DMS153 (cell line): Measurements from ENCODE around the gene CES1.
"Not testable (repeated sequence)": the region's sequence is repeated elsewhere in the genome, so short reads cannot be mapped to it uniquely, and the experiment has no call there.

Experiments used
- DNase-seq: peaks from one replicate; lab custom pipeline; 2025; lab: John Stamatoyannopoulos, UW

CES1 gene

DNA sequence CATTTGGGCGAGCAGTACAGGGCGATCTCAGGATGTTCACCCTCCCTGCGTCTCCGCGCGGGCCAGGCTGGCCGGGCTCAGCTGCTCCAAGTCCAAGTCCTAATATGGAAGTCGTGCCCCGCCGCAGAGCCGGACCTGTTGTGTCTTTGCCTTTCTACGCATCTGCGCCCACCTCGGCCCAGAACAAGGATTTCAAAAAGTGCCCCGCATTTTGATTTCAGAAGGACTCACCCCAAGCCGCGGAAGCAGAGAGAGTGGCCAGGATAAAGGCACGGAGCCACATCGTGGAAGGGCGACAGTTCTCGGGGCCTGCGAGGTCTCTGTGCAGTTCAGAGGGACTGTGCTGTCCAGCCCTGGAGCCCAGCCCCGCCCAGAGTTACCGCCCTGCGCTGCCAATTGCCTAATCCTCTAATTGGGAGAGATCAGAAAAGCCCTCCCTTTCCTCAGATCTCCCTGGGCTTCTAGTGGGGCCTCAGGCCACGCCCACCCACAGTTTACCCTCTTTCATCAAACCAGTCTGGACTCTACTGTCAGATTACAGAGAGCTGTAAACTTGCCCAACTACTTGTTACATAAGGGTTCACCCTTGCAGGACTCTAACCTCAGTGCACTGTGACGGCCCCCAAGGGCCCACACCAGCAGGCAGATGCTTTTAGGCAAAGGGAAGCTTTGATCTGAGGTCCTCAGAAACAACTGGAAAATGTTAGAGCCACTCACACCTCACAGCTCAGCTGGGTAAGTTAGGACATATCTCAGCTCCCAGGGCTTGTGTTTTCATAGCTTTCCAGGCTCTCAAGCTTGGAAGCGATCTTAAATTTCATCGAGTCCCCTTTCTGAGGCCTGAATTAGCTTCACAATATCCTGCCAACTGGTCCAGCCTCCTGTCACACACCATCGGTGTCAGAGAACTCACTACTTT, at the start of gene CES1:
CES1 (minus strand) TSS at position 324 of the 919 bp plus-strand sequence; CDS start at position 283, 41 bp downstream.
- DNase-seq, result no peak

DNA sequence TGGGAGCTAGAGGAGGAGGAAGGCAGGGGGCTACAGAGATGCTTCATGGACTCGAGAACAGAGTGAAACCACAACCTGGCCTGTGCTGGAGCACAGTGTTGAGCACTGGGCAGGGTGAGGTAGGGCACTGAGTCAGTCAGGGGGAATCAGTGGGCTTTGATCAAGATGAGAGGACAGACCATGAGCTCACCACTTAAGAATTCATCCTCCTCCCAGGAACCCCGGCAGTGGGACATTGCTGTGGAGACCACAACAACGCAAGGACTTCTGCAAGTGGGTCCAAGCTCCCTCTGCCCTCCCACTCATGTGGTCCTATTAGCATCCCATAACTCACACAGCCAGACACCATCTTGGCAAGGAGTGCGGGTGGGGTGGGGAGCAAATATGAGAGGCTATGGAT, 44.0 kb upstream of the CES1 start:
- DNase-seq, result no peak

DNA sequence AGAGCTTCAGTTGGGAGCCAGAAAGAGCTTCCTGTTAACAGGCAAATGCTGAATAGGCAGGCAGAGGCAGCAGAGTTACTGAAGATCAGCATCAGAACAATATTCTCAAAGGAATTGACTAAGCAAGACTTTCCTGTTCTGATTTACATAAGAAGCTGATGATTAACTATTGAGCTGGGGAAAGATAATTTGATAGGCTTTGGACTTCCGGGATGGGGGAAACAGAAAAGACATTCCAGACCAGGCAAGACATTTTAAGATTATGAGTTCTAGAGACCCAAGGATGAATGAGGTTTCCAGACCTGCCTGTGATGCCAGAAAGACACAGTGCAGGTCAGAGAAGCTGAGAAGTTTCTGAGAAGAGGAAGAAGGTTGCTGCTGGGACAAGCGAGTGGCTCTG, 42.4 kb upstream of the CES1 start, which contains the start of gene CES5A:
CES5A (minus strand) TSS at position 101 of the 400 bp plus-strand sequence. CDS start 152 bp downstream, outside the sequence.
- no peak for DNase-seq

DNA sequence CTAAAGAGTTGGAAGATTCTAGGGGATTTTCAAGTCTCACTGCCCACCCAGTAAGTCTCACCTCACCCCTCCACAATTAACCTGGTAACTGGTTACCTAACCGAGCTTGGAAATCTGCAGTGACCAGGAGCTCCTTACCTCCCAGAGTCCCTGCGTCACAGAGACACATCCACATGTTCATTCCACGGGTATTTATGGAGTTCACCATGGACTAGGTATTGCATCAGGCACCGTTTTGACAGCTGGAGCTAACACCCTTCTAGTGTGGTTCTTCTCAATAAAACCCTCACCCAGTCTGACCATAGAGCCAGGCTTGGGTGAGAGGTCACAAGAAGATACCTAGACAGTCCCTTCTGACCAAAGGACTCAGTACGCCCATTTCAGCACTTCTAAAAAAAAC, 40.2 kb upstream of the CES1 start:
- DNase-seq, result no peak

DNA sequence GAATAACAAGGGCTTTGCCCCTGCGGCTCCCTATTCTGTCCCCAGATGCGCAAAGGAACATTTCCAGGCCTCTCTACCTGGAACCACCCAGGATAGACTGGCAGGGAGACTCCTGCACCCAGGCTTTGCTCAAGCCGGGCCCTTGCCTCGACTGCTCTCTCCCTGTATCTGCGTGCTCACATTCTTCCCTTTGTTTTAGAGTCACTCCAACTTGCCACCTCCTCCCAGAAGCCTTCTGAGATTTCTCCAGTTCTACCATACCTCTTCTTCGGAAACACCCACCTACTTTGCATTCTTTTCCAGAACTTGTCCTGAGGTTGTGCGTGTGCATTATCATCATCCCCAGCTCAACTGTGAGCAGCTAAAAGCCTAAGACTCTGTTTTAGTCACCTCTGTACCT, 39.2 kb upstream of the CES1 start:
- no peak for DNase-seq

DNA sequence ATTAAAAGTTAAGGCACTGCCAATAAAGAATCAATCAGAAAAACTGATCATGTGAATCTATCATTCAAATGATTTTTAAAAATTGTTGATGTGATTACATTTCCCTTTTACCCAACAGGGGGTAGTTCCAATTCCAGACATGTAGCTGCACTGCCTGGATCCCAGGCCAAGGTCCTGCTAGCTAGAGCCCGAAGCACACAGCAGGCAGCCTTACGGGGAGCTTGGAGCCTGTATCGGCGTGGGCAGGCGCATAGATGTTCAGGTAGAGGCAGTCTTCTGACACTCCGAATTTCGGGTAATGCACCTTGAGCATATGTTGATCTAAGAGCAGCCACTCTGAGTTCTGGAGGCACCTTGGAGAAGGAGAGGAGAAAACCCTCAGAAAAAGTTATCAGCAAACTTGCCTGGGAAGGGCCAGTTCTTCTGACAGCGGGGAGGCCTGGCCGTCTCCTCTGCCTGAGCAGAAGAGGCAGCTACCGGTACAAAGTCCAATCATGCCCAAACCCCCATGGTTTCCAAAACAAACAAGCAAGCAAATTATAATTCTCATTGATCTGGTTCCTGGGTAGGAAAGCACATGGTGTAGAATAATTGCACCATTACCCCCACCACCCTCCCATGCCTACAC, 38.6 kb upstream of the CES1 start:
- DNase-seq, result no peak

DNA sequence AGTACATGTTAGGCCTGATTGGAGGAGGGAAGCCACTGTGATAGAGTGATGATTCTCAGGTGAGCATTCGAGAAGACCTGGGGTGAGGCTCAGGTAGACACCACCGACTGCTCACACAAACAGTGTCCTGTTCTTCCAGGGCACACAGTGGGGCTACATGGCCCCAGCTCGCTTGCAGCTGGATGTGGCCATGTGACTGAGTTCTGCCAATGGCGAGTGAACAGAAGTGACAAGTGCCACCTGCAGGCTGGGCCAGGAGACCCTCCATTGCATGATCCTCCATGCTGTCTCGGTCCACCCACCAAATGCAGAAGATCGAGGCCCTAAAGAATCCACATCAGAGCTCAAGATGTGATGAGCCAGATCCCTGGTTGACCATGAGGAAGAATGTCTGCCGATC, 36.1 kb upstream of the CES1 start:
- DNase-seq, result no peak

DNA sequence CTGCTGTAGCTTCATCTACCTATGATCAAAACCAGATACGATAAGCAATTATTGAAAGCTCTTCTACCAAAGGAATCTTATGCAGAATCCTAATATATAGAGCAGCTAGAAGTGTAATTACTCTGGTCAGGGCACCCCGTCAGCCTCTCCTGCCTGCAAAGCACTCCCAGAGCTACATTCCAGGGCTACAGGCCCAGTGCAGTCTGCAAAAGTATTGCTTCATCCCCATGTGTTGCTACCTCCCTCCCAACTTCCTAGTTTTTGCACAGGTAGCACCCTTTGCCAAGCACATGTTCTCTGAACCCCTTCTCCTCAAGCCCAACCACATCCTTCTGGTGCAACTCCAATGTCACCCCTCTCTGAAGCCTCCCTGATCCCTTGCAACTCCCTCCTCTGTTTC, 35.2 kb upstream of the CES1 start:
- no peak for DNase-seq

DNA sequence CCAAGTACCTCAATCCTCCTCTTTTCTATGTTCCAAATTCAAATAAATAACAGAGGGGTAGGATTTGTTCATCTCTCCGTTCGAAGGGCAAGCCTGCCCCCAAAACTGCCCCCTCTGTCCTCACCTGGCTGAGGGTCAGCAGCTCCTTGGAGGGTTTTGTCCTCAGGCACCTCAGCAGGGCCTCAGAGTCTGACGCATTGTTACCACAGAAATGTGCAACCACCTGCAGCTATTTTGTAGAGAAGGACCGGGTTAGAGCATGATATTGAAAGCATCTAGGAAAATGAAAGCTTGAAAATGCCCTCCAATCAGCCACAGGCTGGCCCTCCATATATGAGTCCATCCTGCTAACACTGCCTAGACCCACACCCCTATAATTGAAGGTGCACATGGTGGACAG, 28.4 kb upstream of the CES1 start:
- no peak for DNase-seq

DNA sequence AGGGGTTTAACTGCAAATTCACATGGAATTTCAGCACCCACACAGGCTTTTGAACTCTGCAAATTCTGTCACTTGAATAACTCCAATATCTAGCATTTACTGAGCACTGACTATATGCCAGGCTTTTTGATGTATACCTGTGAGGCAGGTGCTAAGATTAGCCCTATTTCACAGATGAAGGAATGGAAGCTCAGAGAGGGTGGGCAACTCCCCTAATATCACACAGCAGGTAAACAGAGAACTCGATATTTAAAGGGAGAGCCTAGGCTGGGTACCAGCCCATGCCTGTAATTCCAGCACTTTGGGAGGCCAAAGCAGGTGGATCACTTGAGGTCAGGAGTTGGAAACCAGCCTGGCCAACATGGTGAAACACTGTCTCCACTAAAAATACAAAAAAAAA, 24.8 kb upstream of the CES1 start:
- not testable (repeated sequence) for DNase-seq

DNA sequence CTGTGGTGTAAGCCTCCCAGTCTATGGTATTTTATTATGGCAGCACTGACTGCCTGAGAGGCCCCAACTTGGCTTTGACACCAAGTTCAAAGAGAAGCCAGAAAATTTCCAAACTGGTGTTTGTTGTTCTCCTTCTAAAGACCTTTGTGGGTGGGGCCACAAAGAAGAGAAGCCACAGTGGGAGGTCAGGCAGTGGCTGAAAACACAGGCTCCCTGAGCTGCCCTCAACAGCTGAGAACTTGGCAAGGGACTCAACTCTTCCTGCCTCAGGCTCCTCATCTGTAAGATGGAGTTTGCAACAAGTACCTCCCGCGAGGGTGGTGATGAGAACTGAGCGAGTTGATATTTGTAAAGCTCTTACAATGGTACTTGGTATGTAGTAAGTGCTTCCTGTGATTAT, 24.1 kb upstream of the CES1 start:
- DNase-seq, result no peak

DNA sequence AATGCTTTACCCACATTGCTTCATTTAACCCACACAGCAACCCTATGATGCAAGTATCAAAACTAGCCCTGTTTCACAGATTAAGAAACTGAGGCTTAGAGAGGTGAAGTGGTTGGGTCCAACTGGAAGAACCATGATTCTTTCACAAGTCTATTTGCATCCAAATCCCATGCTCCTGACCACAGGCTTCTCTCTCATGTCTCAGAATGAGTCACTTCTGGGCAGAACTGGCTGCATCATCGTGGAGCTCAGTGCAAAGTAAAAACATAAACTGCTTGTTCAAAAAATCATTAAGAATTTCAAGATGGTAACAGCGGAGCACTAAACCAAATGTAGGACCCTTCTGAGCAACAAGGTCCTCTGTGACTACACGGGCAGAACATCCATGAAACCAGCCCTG, 20.2 kb upstream of the CES1 start:
- DNase-seq, result no peak

DNA sequence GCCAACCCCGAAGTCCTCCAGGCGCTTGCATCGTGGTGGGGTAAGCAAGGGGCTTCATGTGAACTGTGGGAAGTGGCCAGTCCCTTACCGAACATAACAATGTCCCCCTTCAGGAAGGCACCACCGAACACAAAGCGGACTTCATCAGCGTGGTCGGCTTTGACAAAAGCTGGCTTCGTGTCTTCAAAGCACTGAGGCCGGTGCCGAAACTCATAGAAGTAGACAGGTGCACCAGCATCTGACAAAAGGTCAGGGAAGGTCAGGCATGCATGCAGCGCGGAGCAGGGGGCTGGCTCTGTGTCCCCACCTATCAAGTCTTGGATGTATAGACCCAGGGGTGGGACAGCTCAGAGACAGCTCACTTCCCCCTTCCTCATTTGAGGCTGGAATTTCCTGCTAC, 16.6 kb upstream of the CES1 start:
- no peak for DNase-seq

DNA sequence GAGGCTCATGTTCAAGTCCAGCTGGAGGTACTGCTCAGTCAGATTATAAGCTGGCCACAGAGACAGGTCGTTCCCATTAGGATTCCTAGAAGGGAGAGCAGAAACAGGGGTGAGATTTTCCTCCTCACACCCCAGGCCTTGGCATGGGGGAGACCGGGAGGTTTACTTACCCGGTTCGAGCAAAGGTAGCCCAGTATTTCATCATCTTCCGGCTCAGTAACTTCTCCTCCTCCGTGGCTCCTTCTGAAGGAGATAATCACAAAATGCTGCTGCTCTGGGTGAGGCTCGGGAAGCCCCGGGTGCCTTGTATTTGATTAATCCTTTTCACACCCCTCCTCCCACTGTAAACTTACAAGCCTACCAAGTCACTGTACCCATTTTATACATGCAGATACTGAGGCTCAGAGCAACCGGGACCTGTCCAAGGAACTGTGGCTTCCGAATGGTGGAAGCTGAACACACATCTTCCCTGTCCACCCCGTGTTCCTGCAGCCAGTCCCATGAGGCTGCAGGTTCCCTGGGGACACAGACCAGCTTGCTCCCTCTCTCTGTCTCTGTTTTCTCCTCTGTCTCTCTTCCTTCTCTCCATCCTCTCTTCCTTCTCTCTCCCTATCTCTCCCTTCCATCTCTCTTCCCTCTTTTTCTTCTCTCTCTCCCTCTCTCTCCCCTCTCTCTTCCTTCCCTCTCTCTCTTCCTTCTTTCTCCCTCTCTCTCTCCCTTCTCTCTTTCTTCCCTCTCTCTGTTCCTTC, 13.9 kb upstream of the CES1 start:
- DNase-seq, result no peak

DNA sequence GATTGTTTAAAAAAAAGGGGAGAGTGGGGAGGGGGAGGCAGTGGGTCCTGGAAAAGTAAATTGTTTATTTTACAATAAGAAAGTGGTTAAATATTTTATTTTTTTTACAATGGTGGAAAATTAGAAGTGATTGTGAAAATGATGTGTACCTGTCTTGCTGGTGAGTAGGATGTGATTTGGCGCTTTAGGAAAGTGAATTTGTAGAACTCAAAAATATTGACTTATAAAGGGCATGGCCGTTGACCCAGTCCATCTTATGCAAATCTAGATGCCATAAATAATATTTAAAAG, 10.2 kb upstream of the CES1 start:
- DNase-seq, result no peak

DNA sequence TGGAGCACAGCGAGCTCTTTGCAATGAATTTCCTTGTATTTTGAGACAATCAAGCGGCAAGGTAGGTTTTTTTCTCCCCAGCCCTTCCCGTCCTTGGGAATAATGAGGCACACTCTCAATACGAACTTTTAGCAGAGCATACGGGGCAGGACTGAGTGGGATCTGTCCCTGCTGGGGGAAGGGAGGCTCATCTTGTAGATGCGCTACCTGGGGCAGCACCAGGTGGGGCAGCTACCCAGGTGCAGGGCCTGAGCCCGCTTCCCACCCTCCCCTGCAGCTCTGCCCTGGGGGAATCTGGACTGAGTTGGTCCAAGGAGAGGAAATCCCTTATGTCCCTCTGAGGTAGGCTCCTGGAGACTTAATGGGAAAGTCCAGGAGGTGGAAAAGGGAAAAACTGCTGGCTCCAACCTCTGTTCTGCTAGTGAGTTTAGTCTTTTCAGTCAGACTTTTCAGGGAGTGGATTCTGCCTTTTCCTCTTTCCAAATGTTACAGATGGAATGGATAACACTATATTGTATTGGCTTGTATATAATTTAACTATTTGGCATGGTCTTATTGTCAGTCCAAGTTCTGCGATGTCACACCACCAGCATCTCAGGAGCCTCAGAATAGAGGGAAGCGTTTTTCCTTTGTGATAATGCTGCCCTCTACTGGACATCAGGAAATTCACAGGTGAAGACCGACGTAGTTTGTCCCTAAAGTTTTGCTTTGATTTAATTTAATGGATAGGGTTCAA, 9.6 kb upstream of the CES1 start:
- peak; percentile 11 for DNase-seq

DNA sequence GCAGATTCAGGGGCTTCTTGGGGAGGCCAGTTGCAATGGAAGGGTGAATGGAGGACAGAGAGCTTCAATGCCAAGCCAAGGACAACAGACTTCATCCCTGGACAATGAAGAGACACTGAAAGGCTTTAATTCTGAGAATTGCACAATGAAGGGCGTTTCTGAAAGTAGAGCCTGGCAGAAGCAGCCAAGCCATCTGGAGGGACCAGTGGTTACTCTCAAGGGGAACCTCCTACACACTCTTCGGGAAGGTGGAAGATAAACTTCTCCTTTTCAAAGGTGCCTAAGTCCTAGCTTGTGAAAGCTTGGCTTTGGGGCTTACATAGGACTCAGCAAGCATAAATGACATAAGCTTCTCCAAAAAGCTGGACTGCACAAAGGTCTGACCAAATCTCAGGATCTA, 6.2 kb upstream of the CES1 start:
- no peak for DNase-seq

DNA sequence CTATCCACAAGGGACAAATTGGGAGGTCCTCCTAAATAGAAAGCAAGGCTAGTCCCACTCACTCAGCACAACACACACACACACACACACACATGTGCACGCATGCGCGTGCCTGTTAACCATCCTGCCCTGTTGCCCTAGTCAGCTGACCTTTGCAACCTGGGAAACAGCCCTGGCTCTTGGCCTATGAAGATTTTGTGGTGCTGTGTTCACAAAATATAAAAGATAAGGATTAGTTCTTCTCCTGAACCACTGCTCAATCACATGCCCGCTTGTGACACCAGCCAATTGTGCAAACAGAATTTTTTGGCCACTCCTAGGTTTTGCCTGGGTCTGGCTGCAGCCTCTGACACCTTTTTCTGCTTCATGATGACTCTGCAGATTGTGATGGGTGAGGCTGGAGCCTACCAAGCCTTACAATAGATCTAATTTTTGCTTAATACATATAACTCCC, 3.3 kb upstream of the CES1 start:
- no peak for DNase-seq

DNA sequence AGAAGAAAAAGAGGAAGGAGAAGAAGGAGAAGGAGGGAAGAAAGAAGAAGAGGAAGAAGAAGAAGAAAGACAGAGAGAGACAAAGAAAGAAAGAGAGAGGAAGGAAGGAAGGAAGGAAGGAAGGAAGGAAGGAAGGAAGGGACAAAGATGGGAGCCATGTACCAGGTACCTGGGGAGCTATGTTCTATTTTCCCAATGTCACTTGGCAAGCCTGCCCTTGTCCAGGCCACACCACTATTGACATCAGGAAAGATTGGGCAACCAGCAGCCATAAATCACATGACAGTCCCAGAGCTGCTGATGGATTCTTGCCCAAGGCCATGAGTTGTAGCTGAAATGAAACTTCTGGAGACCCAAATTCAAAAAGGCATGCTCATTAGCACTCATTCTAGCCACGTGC, 2.7 kb upstream of the CES1 start:
- no peak for DNase-seq

DNA sequence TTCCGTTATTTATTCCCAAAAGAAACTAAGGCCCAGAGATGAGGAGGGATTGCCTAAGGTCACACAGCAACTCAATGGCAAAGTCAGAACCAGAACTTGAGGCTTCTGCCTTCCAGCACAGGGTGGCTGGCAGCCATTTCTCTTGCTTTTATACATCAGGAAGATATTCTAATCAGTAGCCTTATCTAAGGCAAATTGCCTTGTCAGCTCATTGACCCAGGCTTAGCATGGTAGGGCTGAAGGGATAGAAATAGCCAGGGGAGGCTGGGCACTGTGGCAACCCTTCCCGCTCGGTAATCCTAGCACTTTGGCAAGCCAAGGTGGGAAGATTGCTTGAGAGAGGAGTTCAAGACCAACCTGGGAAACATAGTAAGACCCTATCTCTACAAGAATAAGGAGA, 2.3 kb upstream of the CES1 start:
- DNase-seq, result not testable (repeated sequence)

DNA sequence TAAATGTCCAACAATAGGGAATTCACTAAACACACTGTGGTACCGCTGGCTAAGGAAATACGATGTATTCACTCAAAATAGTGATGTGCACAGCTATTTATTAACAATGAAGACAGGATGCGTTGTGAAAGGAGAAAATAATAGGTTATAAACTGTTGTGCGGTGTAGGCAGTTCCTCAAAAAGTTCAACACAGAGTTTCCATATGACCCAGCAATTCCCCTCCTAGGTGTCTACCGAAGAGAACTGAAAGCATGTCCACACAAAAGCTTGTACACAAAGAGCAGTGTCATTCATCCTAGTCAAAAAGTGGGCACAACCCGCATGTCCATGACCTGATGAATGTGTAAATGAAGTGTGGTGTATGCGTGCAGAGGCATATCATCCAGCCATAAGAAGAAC, 1.2 kb upstream of the CES1 start:
- no peak for DNase-seq

DNA sequence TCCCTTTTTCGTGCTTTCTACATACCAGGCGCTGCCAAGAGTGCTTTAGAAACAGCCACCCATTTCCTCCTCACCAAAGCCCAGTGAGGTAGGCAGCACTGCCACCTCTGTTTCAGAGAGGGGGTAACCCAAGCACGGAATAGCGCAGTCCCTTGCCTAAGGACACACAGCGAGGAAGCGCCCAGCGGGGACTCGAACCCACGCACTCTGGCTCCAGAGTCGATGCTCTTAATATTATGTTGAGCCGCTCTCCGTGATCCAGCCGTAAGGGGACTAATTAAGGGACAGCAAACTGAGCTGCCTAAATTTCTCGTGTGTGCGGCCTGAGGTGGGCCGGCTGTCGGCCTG, 497 bp downstream of the CES1 start:
- DNase-seq, result no peak
